Endothelial cell of umbilical vein (primary cell): ENCODE results near the gene FARP2. TPM values are rescaled to one million over a fixed set of nuclear protein-coding genes. Genes with fewer than 3 reads are reported as not detected.

Experiments
- BruUV-seq: library from RNA; stranded (reverse); fragments of 400-500 nt; replicated peaks from 2 replicates; lab custom pipeline; 2021; lab: Mats Ljungman, UMichigan
- CTCF ChIA-PET: fragments of 300-600, 350-600 bp; sonication (Branson Sonifier 250); formaldehyde crosslinking; loops from one replicate; lab custom pipeline; 2021; ENCODE audit warnings: antibody characterized with exemption, inconsistent platforms; lab: Charles Lee
- POLR2A ChIA-PET: fragments of 300-600, 350-600 bp; sonication (Branson Sonifier 250); formaldehyde crosslinking; loops from one replicate; lab custom pipeline; 2021; ENCODE audit warnings: antibody characterized with exemption, inconsistent platforms; lab: Charles Lee
- DNase-seq: peaks from one replicate; pipeline ENCODE4 v3.0.0-alpha.2; 2011; ENCODE audit warnings: low read depth, low spot score
- FAIRE-seq: peaks from 2 replicates; lab custom pipeline; 2011; peaks lifted over from hg19 to GRCh38; lab: Jason Lieb, UNC
- H2AFZ ChIP-seq: 2 replicates; pipeline ENCODE4 v1.6.0; 2012; ENCODE audit warnings: low read depth, low read length, control low read depth, inconsistent platforms
- H3K27ac ChIP-seq: 2 replicates; pipeline ENCODE4 v1.5.1; 2011; ENCODE audit warnings: low read depth, mild to moderate bottlenecking, control low read depth, low read length, moderate library complexity; ENCODE audit not compliant: insufficient read depth
- H3K27me3 ChIP-seq, 2 experiments: 2 replicates each; pipeline versions ENCODE4 v1.6.0 to v1.6.1; 2011; ENCODE audit warnings: low read length in 2 of 2, mixed read lengths in 1 of 2; ENCODE audit not compliant: control insufficient read depth in 2 of 2, insufficient read depth in 2 of 2
- H3K36me3 ChIP-seq, 2 experiments: 2 replicates in 1 of 2; 3 replicates in 1 of 2; pipeline ENCODE4 v1.5.1; 2011; ENCODE audit warnings: low read length in 2 of 2, mild to moderate bottlenecking in 1 of 2, moderate library complexity in 1 of 2; ENCODE audit not compliant: control insufficient read depth in 2 of 2, insufficient read depth in 2 of 2; ENCODE audit errors: extremely low read depth in 1 of 2
- H3K4me1 ChIP-seq: 3 replicates; pipeline ENCODE4 v1.5.1; 2011; ENCODE audit warnings: mild to moderate bottlenecking, low read length; ENCODE audit not compliant: control insufficient read depth, insufficient read depth; ENCODE audit errors: extremely low read depth
- H3K4me2 ChIP-seq: 2 replicates; pipeline ENCODE4 v1.6.1; 2011; ENCODE audit warnings: low read length, control low read depth, mixed read lengths; ENCODE audit not compliant: insufficient read depth
- H3K4me3 ChIP-seq, 3 experiments: fragments of 200-600 bp in 1 of 3; sonication (generic), shearing (Covaris generic) in 1 of 3; replicated peaks in 1 of 3; 2 replicates each; pipeline ENCODE4 v1.5.1; 2011 to 2016; ENCODE audit warnings: control low read depth in 3 of 3, low read length in 3 of 3, mild to moderate bottlenecking in 2 of 3, inconsistent platforms in 1 of 3, low read depth in 1 of 3, moderate library complexity in 1 of 3; ENCODE audit not compliant: insufficient read depth in 1 of 3
- H3K79me2 ChIP-seq: 2 replicates; pipeline ENCODE4 v1.6.0; 2012; ENCODE audit warnings: low read length, inconsistent platforms; ENCODE audit not compliant: control insufficient read depth, insufficient read depth
- H3K9ac ChIP-seq: replicated peaks from 2 replicates; pipeline ENCODE3; 2011; ENCODE audit warnings: low read length, control low read depth; ENCODE audit not compliant: insufficient read depth; ENCODE audit errors: extremely low read depth
- H3K9me1 ChIP-seq: replicated peaks from 3 replicates; pipeline ENCODE4 v1.6.0; 2011; ENCODE audit warnings: mild to moderate bottlenecking, low read length; ENCODE audit not compliant: control insufficient read depth, insufficient read depth; ENCODE audit errors: extremely low read depth
- H3K9me3 ChIP-seq: replicated peaks from 2 replicates; pipeline ENCODE4 v1.5.1; 2012; ENCODE audit warnings: low read length, inconsistent platforms; ENCODE audit not compliant: control insufficient read depth, insufficient read depth
- H4K20me1 ChIP-seq: replicated peaks from 2 replicates; pipeline ENCODE3; 2011; ENCODE audit warnings: mild to moderate bottlenecking, low read length; ENCODE audit not compliant: control insufficient read depth, insufficient read depth; ENCODE audit errors: extremely low read depth
- CTCF ChIP-seq, 2 donors: IDR thresholded peaks; 1 replicate in 1 of 2; 2 replicates in 1 of 2; pipeline ENCODE4 v1.5.1; 2011; ENCODE audit warnings: low read length in 2 of 2, mild to moderate bottlenecking in 2 of 2, moderate library complexity in 2 of 2, control low read depth in 1 of 2, inconsistent platforms in 1 of 2, low read depth in 1 of 2; ENCODE audit not compliant: insufficient read depth in 1 of 2; ENCODE audit errors: extremely low read depth in 1 of 2
- EZH2 ChIP-seq: IDR thresholded peaks from 2 replicates; pipeline ENCODE4 v1.6.1; 2012; ENCODE audit warnings: borderline replicate concordance, low read depth, mild to moderate bottlenecking, moderate library complexity, low read length, inconsistent platforms; ENCODE audit not compliant: severe bottlenecking
- FOS ChIP-seq: IDR thresholded peaks from 2 replicates; pipeline ENCODE4 v1.6.1; 2011; ENCODE audit warnings: mild to moderate bottlenecking, low read length, moderate library complexity, borderline replicate concordance; ENCODE audit not compliant: insufficient read depth
- GATA2 ChIP-seq: IDR thresholded peaks from 2 replicates; pipeline ENCODE4 v1.7.0; 2011; ENCODE audit warnings: low read depth, mild to moderate bottlenecking, moderate library complexity, mixed read lengths, low read length; ENCODE audit not compliant: insufficient read length, insufficient read depth
- JUN ChIP-seq: IDR thresholded peaks from 2 replicates; pipeline ENCODE4 v1.6.1; 2011; ENCODE audit warnings: borderline replicate concordance, low read depth; ENCODE audit not compliant: insufficient read length, insufficient read depth
- MAX ChIP-seq: IDR thresholded peaks from 2 replicates; pipeline ENCODE4 v1.6.1; 2011; ENCODE audit not compliant: insufficient read depth, insufficient read length
- MYC ChIP-seq: IDR thresholded peaks from one replicate; pipeline ENCODE4 v1.6.1; 2011; ENCODE audit warnings: mild to moderate bottlenecking, low read depth, low read length
- POLR2A ChIP-seq: IDR thresholded peaks from 2 replicates; pipeline ENCODE4 v1.6.1; 2012; ENCODE audit warnings: low read depth, mild to moderate bottlenecking, control low read depth, low read length
- POLR2AphosphoS5 ChIP-seq: IDR thresholded peaks from 2 replicates; pipeline ENCODE4 v1.6.1; 2012; ENCODE audit warnings: low read depth, mild to moderate bottlenecking, control low read depth, low read length, moderate library complexity; ENCODE audit not compliant: insufficient read depth
- dilution Hi-C: fragments of 300-500 bp; cut with MboI; formaldehyde crosslinking; loops from one replicate; pipeline ENCODE4 v1.15.0; 2019; ENCODE audit warnings: low sequenced_read_pairs; ENCODE audit not compliant: extremely low pct_ligation_motif_present
- intact Hi-C: fragments of 100-400 bp; cut with micrococcal nuclease; formaldehyde crosslinking; loops from one replicate; pipeline ENCODE4 v1.10.0; 2022
- polyA plus RNA-seq, 4 experiments: library from polyadenylated mRNA; depleted of rRNA in 3 of 4; stranded (reverse) in 3 of 4; unstranded in 1 of 4; fragments of >200 nt; gene quantifications; 2 replicates each; pipeline versions ENCODE4 v1.2.1 to v1.2.3, GENCODE V29; 2011 to 2012; ENCODE audit warnings: missing spikeins in 1 of 4
- total RNA-seq: library from RNA; stranded (reverse); gene quantifications from 2 replicates; pipeline ENCODE4 v1.2.3, GENCODE V29; 2021

FARP2 gene
- total and polyA plus RNA-seq, 2 donors (not counting 3 experiments of a cell fraction or from before 2014, with no cell fraction given) = 15.3 to 45.3 TPM

GRCh38 chr2:241485172-241485911 lies 129.3 kb downstream of the FARP2 start:
- Histone ChIP-seq H3K9me3 (no peaks in the 10 kb centered on the region), H4K20me1 (no peaks in the 10 kb centered on the region), H3K4me1 (no peaks in the 10 kb centered on the region), H3K79me2 (no peaks in the 10 kb centered on the region), H3K4me3 (no peak overlapping the region), H3K27me3 (no peaks in the 10 kb centered on the region), H3K9ac (no peak overlapping the region), H3K4me2 (no peak overlapping the region), H3K36me3 (peaks cover 0 to 6% of the 10 kb centered on the region in 2 experiments), H2AFZ (no peak overlapping the region), H3K9me1 (no peaks in the 10 kb centered on the region), H3K27ac (no peak overlapping the region)
- dilution Hi-C loops (no loop called here), intact Hi-C loops (no loop called here)
- TF ChIP-seq EZH2 (no peak), POLR2A (no peak), FOS (no peak), GATA2 (no peak)
- FAIRE-seq = no peak
- no TSS peak for BruUV-seq
- ChIA-PET CTCF (no interaction called here), POLR2A (interaction anchor here (0.6 kb wide), 1 partner anchor 57 kb away, joined by 3 read pairs; no protein-coding TSS in a partner anchor)
- no peak for DNase-seq

GRCh38 chr2:241489088-241489487 lies 133.0 kb downstream of the FARP2 start:
- no peak overlapping the region for H3K27ac ChIP-seq
- no peaks in the 10 kb centered on the region for H3K27me3 ChIP-seq
- no peaks in the 10 kb centered on the region for H3K9me1 ChIP-seq
- ChIA-PET CTCF (no interaction called here), POLR2A (no interaction called here)
- dilution Hi-C loops = no loop called here
- H3K79me2 ChIP-seq = no peaks in the 10 kb centered on the region
- peaks cover 2 to 12% of the 10 kb centered on the region in 2 experiments for H3K36me3 ChIP-seq
- no peaks in the 10 kb centered on the region for H3K4me1 ChIP-seq
- FAIRE-seq (no peak), DNase-seq (no peak)
- TF ChIP-seq GATA2 = no peak
- no peak for TF ChIP-seq FOS
- no peak for TF ChIP-seq EZH2
- TF ChIP-seq MAX = no peak
- TF ChIP-seq CTCF (IDR thresholded peaks at IDR 0.05; ENCODE audit: extremely low read depth in 1 of 2, insufficient read depth in 1 of 2, low read depth in 1 of 2, low read length in 2 of 2) = no peak
- TF ChIP-seq JUN = no peak
- TF ChIP-seq POLR2AphosphoS5 = no peak
- TF ChIP-seq POLR2A = no peak
- no peak for TF ChIP-seq MYC
- no peaks in the 10 kb centered on the region for H3K9me3 ChIP-seq
- H4K20me1 ChIP-seq = no peaks in the 10 kb centered on the region
- no peak overlapping the region for H3K9ac ChIP-seq
- no peak overlapping the region for H3K4me2 ChIP-seq
- H2AFZ ChIP-seq = no peak overlapping the region
- H3K4me3 ChIP-seq = no peak overlapping the region
- BruUV-seq = TSS peak; percentile 9
- intact Hi-C loops = no loop called here
